HCT116 (cell line): ENCODE results near the gene CHML. TPM values are rescaled to one million over a fixed set of nuclear protein-coding genes. Genes with fewer than 3 reads are reported as not detected.

ENCODE experiments used
- ATAC-seq: fragments of 200-7000 bp; cut with Tn5 transposase; 2 replicates; pipeline ENCODE4 v1.9.1; 2020; ENCODE audit warnings: mild to moderate bottlenecking, moderate library complexity
- BruUV-seq: library from RNA; stranded (reverse); fragments of 400-500 nt; replicated peaks from 2 replicates; lab custom pipeline; 2021; lab: Mats Ljungman, UMichigan
- CTCF ChIA-PET: fragments of 300-600 bp; sonication (Branson Sonifier 250); formaldehyde crosslinking; loops from one replicate; lab custom pipeline; 2021; ENCODE audit warnings: antibody characterized with exemption; lab: Charles Lee
- POLR2A ChIA-PET: fragments of 300-600, 350-600 bp; sonication (Branson Sonifier 250); formaldehyde crosslinking; loops from one replicate; lab custom pipeline; 2021; ENCODE audit warnings: antibody characterized with exemption; lab: Charles Lee
- RAD21 ChIA-PET, 2 experiments: fragments of 300-600 bp; sonication (Branson Sonifier 250); formaldehyde crosslinking; loops; one replicate each; lab custom pipeline; 2023; ENCODE audit warnings: low total read pairs in 2 of 2; ENCODE audit not compliant: uncharacterized antibody in 2 of 2, unreplicated experiment in 2 of 2, low non-redundant PET in 1 of 2; lab: Charles Lee
- DNase-seq: peaks from one replicate; pipeline ENCODE4 v3.0.0-alpha.2; 2010; ENCODE audit warnings: low read depth, low spot score
- H2AFZ ChIP-seq: fragments of 200-600 bp; shearing (Covaris generic), sonication (generic); 2 replicates; pipeline ENCODE4 v1.6.1; 2017; ENCODE audit warnings: low read depth, mixed run types, mixed read lengths, antibody characterized with exemption, low read length; ENCODE audit not compliant: poor library complexity, severe bottlenecking
- H3K27ac ChIP-seq: 2 replicates; pipeline ENCODE4 v1.5.1; 2012; ENCODE audit warnings: low read depth, low read length
- H3K27me3 ChIP-seq: fragments of 200-600 bp; sonication (generic); 2 replicates; pipeline ENCODE4 v1.6.1; 2016; ENCODE audit warnings: mixed run types, low read length, mixed read lengths; ENCODE audit not compliant: insufficient read depth
- H3K36me3 ChIP-seq, 2 experiments: fragments of 200-500 bp in 1 of 2; fragments of 200-600 bp in 1 of 2; sonication (Bioruptor generic) in 1 of 2; sonication (generic) in 1 of 2; 2 replicates each; pipeline versions ENCODE4 v1.5.1 to v1.6.1; 2014 to 2016; ENCODE audit warnings: low read length in 2 of 2, inconsistent platforms in 1 of 2, mixed read lengths in 1 of 2, mixed run types in 1 of 2; ENCODE audit not compliant: insufficient read depth in 2 of 2, control insufficient read depth in 1 of 2
- H3K4me1 ChIP-seq, 2 experiments: fragments of 200-600 bp in 1 of 2; sonication (generic) in 1 of 2; 2 replicates each; pipeline versions ENCODE4 v1.5.1 to v1.6.1; 2012 to 2017; ENCODE audit warnings: low read length in 2 of 2, inconsistent platforms in 1 of 2, mild to moderate bottlenecking in 1 of 2, mixed read lengths in 1 of 2, mixed run types in 1 of 2, moderate library complexity in 1 of 2; ENCODE audit not compliant: insufficient read depth in 2 of 2, control insufficient read depth in 1 of 2
- H3K4me2 ChIP-seq: fragments of 200-600 bp; sonication (generic); 2 replicates; pipeline ENCODE4 v1.6.1; 2017; ENCODE audit warnings: mixed run types, low read length, mixed read lengths
- H3K4me3 ChIP-seq, 2 experiments: fragments of 200-600 bp in 1 of 2; sonication (generic) in 1 of 2; replicated peaks in 1 of 2; 2 replicates each; pipeline ENCODE4 v1.5.1; 2011 to 2016; ENCODE audit warnings: low read length in 2 of 2, control low read depth in 1 of 2, low read depth in 1 of 2, mild to moderate bottlenecking in 1 of 2, mixed read lengths in 1 of 2, mixed run types in 1 of 2
- H3K79me2 ChIP-seq: fragments of 200-600 bp; sonication (generic); 2 replicates; pipeline ENCODE4 v1.6.1; 2017; ENCODE audit warnings: mild to moderate bottlenecking, mixed run types, low read length, moderate library complexity, mixed read lengths; ENCODE audit not compliant: insufficient read depth
- H3K9ac ChIP-seq: fragments of 200-600 bp; sonication (generic); 2 replicates; pipeline ENCODE4 v1.6.1; 2016; ENCODE audit warnings: low read length, mixed read lengths
- H3K9me2 ChIP-seq: fragments of 200-600 bp; sonication (generic), shearing (Covaris generic); 2 replicates; pipeline ENCODE4 v1.6.1; 2017; ENCODE audit warnings: mixed run types, mild to moderate bottlenecking, moderate library complexity; ENCODE audit not compliant: insufficient read depth
- H3K9me3 ChIP-seq, 2 experiments: fragments of 200-500 bp in 1 of 2; fragments of 200-600 bp in 1 of 2; sonication (Bioruptor generic) in 1 of 2; sonication (generic) in 1 of 2; 2 replicates each; pipeline ENCODE4 v1.6.1; 2014 to 2017; ENCODE audit warnings: low read length in 2 of 2, mixed read lengths in 2 of 2, inconsistent platforms in 1 of 2, low read depth in 1 of 2, mild to moderate bottlenecking in 1 of 2, mixed run types in 1 of 2, moderate library complexity in 1 of 2; ENCODE audit not compliant: control insufficient read depth in 1 of 2, insufficient read depth in 1 of 2
- H4K20me1 ChIP-seq: fragments of 200-600 bp; sonication (generic), shearing (Covaris generic); 2 replicates; pipeline ENCODE4 v1.6.1; 2017; ENCODE audit warnings: mixed run types, mild to moderate bottlenecking, moderate library complexity; ENCODE audit not compliant: insufficient read depth
- ATF3 ChIP-seq: IDR thresholded peaks from 2 replicates; pipeline ENCODE4 v1.6.1; 2012
- CBX3 ChIP-seq: IDR thresholded peaks from 2 replicates; pipeline ENCODE4 v1.6.1; 2012; ENCODE audit warnings: low read depth
- CEBPB ChIP-seq: IDR thresholded peaks from 2 replicates; pipeline ENCODE4 v1.6.1; 2012; ENCODE audit warnings: low read depth
- ELF1 ChIP-seq: IDR thresholded peaks from 2 replicates; pipeline ENCODE4 v1.6.1; 2012; ENCODE audit warnings: low read depth, borderline replicate concordance
- FOSL1 ChIP-seq: IDR thresholded peaks from 2 replicates; pipeline ENCODE4 v1.6.1; 2012; ENCODE audit warnings: low read depth
- JUND ChIP-seq: IDR thresholded peaks from 2 replicates; pipeline ENCODE4 v1.6.1; 2012
- POLR2A ChIP-seq: IDR thresholded peaks from 2 replicates; pipeline ENCODE4 v1.7.0; 2011; ENCODE audit warnings: borderline replicate concordance; ENCODE audit not compliant: insufficient read depth, insufficient read length; ENCODE audit errors: extremely low read depth
- POLR2AphosphoS5 ChIP-seq: IDR thresholded peaks from 2 replicates; pipeline ENCODE4 v1.6.1; 2011; ENCODE audit warnings: mild to moderate bottlenecking, low read depth, low read length, moderate library complexity
- SP1 ChIP-seq: IDR thresholded peaks from 2 replicates; pipeline ENCODE4 v1.6.1; 2012; ENCODE audit warnings: low read depth
- SRF ChIP-seq: IDR thresholded peaks from 2 replicates; pipeline ENCODE4 v1.6.1; 2012; ENCODE audit warnings: low read depth
- TCF7L2 ChIP-seq: IDR thresholded peaks from 2 replicates; pipeline ENCODE4 v1.7.0; 2011; ENCODE audit warnings: borderline replicate concordance, inconsistent platforms; ENCODE audit not compliant: insufficient read depth, insufficient read length; ENCODE audit errors: extremely low read depth
- YY1 ChIP-seq: IDR thresholded peaks from 2 replicates; pipeline ENCODE4 v1.6.1; 2011; ENCODE audit warnings: low read length, low read depth, moderate library complexity, mild to moderate bottlenecking; ENCODE audit not compliant: insufficient replicate concordance; ENCODE audit errors: extremely low read depth
- ZBTB33 ChIP-seq: IDR thresholded peaks from 2 replicates; pipeline ENCODE4 v1.6.1; 2011; ENCODE audit warnings: mild to moderate bottlenecking, low read length, moderate library complexity; ENCODE audit not compliant: insufficient replicate concordance; ENCODE audit errors: extremely low read depth
- ZFX ChIP-seq: fragments of 450-650 bp; IDR thresholded peaks from 2 replicates; pipeline ENCODE4 v1.6.1; 2017
- intact Hi-C: fragments of 100-400 bp; cut with micrococcal nuclease; formaldehyde crosslinking; loops from 2 replicates; pipeline ENCODE4 v1.10.0; 2022
- total RNA-seq: library from RNA; stranded (reverse); gene quantifications from one replicate; pipeline ENCODE4 v1.2.1, GENCODE V29; 2021; ENCODE audit not compliant: unreplicated experiment
- TF ChIP-seq, protein P1 (sequence below): IDR thresholded peaks from 2 replicates; pipeline ENCODE4 v1.6.1; 2012
- TF ChIP-seq, protein P2 (sequence below): IDR thresholded peaks from 2 replicates; pipeline ENCODE4 v1.6.1; 2012; ENCODE audit warnings: low read depth

The CHML gene
- total RNA-seq, 1 experiment from 2014 or later: 9.7 TPM

DNA sequence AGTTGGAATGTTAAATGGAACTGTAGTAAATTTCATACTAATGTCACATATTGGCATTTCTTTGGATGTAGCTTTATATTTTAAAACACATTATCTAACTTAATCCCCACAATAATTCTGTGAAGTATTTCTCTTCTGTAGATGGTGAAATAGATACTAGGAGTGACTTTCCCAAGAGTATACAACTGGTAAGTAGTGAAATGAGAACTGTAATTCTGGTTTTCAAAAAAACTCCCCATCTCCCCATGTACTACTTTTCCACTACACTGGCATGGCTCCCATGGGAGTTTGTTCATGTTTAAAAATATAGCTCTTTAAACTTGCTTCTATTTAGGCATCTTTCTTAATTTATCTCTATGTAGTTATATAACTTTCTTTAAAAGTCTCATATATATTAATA lies 10.2 kb downstream of the CHML start:
- DNase-seq (no peak), ATAC-seq (no peak)
- no peaks in the 10 kb centered on the region for H3K9me3 ChIP-seq
- RAD21 ChIA-PET: no interaction called here
- H3K27ac ChIP-seq: no peak overlapping the region
- no peak overlapping the region for H2AFZ ChIP-seq
- H3K27me3 ChIP-seq: no peaks in the 10 kb centered on the region
- no peaks in the 10 kb centered on the region for H4K20me1 ChIP-seq
- H3K4me3 ChIP-seq: no peak overlapping the region
- no peaks in the 10 kb centered on the region for H3K4me1 ChIP-seq
- no peak for TF ChIP-seq CBX3
- TF ChIP-seq, protein P1, sequence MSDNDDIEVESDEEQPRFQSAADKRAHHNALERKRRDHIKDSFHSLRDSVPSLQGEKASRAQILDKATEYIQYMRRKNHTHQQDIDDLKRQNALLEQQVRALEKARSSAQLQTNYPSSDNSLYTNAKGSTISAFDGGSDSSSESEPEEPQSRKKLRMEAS: no peak
- TF ChIP-seq SRF: no peak
- TF ChIP-seq, protein P2, sequence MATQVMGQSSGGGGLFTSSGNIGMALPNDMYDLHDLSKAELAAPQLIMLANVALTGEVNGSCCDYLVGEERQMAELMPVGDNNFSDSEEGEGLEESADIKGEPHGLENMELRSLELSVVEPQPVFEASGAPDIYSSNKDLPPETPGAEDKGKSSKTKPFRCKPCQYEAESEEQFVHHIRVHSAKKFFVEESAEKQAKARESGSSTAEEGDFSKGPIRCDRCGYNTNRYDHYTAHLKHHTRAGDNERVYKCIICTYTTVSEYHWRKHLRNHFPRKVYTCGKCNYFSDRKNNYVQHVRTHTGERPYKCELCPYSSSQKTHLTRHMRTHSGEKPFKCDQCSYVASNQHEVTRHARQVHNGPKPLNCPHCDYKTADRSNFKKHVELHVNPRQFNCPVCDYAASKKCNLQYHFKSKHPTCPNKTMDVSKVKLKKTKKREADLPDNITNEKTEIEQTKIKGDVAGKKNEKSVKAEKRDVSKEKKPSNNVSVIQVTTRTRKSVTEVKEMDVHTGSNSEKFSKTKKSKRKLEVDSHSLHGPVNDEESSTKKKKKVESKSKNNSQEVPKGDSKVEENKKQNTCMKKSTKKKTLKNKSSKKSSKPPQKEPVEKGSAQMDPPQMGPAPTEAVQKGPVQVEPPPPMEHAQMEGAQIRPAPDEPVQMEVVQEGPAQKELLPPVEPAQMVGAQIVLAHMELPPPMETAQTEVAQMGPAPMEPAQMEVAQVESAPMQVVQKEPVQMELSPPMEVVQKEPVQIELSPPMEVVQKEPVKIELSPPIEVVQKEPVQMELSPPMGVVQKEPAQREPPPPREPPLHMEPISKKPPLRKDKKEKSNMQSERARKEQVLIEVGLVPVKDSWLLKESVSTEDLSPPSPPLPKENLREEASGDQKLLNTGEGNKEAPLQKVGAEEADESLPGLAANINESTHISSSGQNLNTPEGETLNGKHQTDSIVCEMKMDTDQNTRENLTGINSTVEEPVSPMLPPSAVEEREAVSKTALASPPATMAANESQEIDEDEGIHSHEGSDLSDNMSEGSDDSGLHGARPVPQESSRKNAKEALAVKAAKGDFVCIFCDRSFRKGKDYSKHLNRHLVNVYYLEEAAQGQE: no peak
- TF ChIP-seq ATF3: no peak
- no peak for TF ChIP-seq YY1
- TF ChIP-seq FOSL1: no peak
- no peak for TF ChIP-seq POLR2AphosphoS5
- no peak for TF ChIP-seq TCF7L2
- TF ChIP-seq CEBPB: no peak
- no peak for TF ChIP-seq ZFX
- TF ChIP-seq POLR2A: no peak
- TF ChIP-seq SP1: no peak
- no peak for TF ChIP-seq JUND
- no peak for TF ChIP-seq ZBTB33
- TF ChIP-seq ELF1: no peak
- CTCF ChIA-PET: interaction anchor here (2.1 kb wide), 1 partner anchor 19 kb away, joined by 8 read pairs; no protein-coding TSS in a partner anchor
- no peak overlapping the region for H3K9ac ChIP-seq
- no peak overlapping the region for H3K4me2 ChIP-seq
- no peaks in the 10 kb centered on the region for H3K9me2 ChIP-seq
- no peaks in the 10 kb centered on the region for H3K79me2 ChIP-seq
- BruUV-seq: no TSS peak
- H3K36me3 ChIP-seq: peaks cover under 1 to 3% of the 10 kb centered on the region in 2 experiments; a peak in 2 of 4 replicates
- POLR2A ChIA-PET: interaction anchor here (0.9 kb wide), 1 partner anchor 10 kb away, joined by 4 read pairs; the partner anchor contains the start of genes CHML and OPN3
- intact Hi-C loops: no loop called here
